Heart left ventricle (tissue), 16 donors: ENCODE results near the gene PKN1. TPM values are rescaled to one million over a fixed set of nuclear protein-coding genes. Genes with fewer than 3 reads are reported as not detected.

Source experiments
- ATAC-seq, 4 donors: fragments of 200-7000 bp; cut with Tn5 transposase; one replicate each; pipeline ENCODE4 v1.9.1; 2020 to 2022; ENCODE audit warnings: moderate library complexity in 4 of 4, mild to moderate bottlenecking in 3 of 4, moderate number of reproducible peaks in 1 of 4
- DNase-seq, 5 donors: peaks; one replicate each; pipeline ENCODE4 v3.0.0-alpha.2; 2020
- H3K27ac ChIP-seq, 12 donors: fragments of 200-600 bp; sonication (generic) in 4 of 12; one replicate each; pipeline versions ENCODE4 v1.5.0 to v1.8.0; 2016 to 2022; ENCODE audit warnings: mild to moderate bottlenecking in 2 of 12
- H3K27me3 ChIP-seq, 9 donors: fragments of 200-600 bp; sonication (generic) in 2 of 9; one replicate each; pipeline versions ENCODE4 v1.5.1 to v1.8.0; 2016 to 2022; ENCODE audit warnings: mild to moderate bottlenecking in 3 of 9
- H3K36me3 ChIP-seq, 9 donors: fragments of 200-600 bp; sonication (generic) in 2 of 9; one replicate each; pipeline versions ENCODE4 v1.5.0 to v1.8.0; 2018 to 2022; ENCODE audit warnings: mild to moderate bottlenecking in 2 of 9
- H3K4me1 ChIP-seq, 12 donors: fragments of 200-600 bp; sonication (generic) in 4 of 12; one replicate each; pipeline versions ENCODE4 v1.5.0 to v1.8.0; 2016 to 2022; ENCODE audit warnings: mild to moderate bottlenecking in 3 of 12
- H3K4me3 ChIP-seq, 12 donors: fragments of 200-600 bp; sonication (generic) in 4 of 12; one replicate each; pipeline versions ENCODE4 v1.5.0 to v1.8.0; 2017 to 2022; ENCODE audit warnings: mild to moderate bottlenecking in 9 of 12, moderate library complexity in 4 of 12
- H3K9me3 ChIP-seq, 12 donors: fragments of 200-600 bp; sonication (generic) in 4 of 12; one replicate each; pipeline versions ENCODE4 v1.5.0 to v1.8.0; 2016 to 2022; ENCODE audit warnings: mild to moderate bottlenecking in 1 of 12
- POLR2A ChIP-seq, 2 donors: fragments of 450-650 bp; IDR thresholded peaks; one replicate each; pipeline ENCODE4 v1.6.1; 2017; ENCODE audit warnings: antibody characterized with exemption in 2 of 2, mild to moderate bottlenecking in 2 of 2, moderate library complexity in 2 of 2
- WGBS, 4 donors: extraction: QIAGEN DNeasy Blood & Tissue Kit in 2 of 4; methylation state at CpG; one replicate each; pipeline versions ENCODE4 v1.1.5 to v1.1.7; 2013 to 2018; 5-methylcytosine and 5-hydroxymethylcytosine counted together
- intact Hi-C, 10 donors: fragments of 100-400 bp; cut with DNase I; formaldehyde crosslinking; loops; one replicate each; pipeline versions ENCODE4 v1.11.1 to v1.14.2; 2022
- polyA plus RNA-seq, 2 donors: library from polyadenylated mRNA; stranded (reverse); fragments of 200-250 nt; gene quantifications; one replicate each; pipeline ENCODE4 v1.2.3, GENCODE V29; 2013
- total RNA-seq, 9 donors: library from RNA; depleted of rRNA in 2 of 9; stranded (reverse); fragments of >200 nt in 2 of 9; fragmentation: NEBNext Ultra II Directional in 3 of 9; extraction: Animal tissue kit (Norgen Biotek cat#: 25700) in 3 of 9; gene quantifications; one replicate each; pipeline versions ENCODE4 v1.1.0 to v1.2.4, GENCODE V29; 2016 to 2023
- TF ChIP-seq, protein P1 (sequence below), 12 donors: fragments of 200-600 bp; sonication (generic) in 4 of 12; IDR thresholded peaks; one replicate each; pipeline versions ENCODE4 v1.5.0 to v1.8.0; 2018 to 2022; ENCODE audit warnings: antibody characterized with exemption in 12 of 12, mild to moderate bottlenecking in 5 of 12
- donor health status: ischemic (EF 13 %, LVEDD 7.1; RV severe dilation, severe dysfunction).
- donor health status: healthy with polysubstance abuse.
- donor health status: DM: no; HTN: yes; CAD: no.
- donor health status: DM: no; HTN: no; CAD: no.
- donor health status: ischemic (EF 25% LVEDD 6.9; RV normal size, moderate dysfunction).
- donor health status: ischemic (EF 25% LVEDD 5.7; RV mildly dilated, moderate dysfunction).
- donor health status: healthy.
- donor health status: DM: yes; HTN: yes; CAD: no.
- donor health status: ischemic (EF 35%, LVEDD 5.7; RV mildly dilated, moderate dysfunction).
- donor health status: nonischemic (EF 11% LVEDD 7.7; RV severe dilation, severe dysfunction).
- donor health status: DM: yes; HTN: yes; CAD: no.
- donor health status: PGD.
- donor health status: ischemic (EF 29% LVEDD 5.4; RV normal size, mild dysfunction).
- donor health status: nonischemic (EF 23%, LVEDD 6.1; RV moderate dilation, normal function).

The PKN1 gene
- total and polyA plus RNA-seq, 11 donors: 109 to 206 (median 131) TPM

DNA sequence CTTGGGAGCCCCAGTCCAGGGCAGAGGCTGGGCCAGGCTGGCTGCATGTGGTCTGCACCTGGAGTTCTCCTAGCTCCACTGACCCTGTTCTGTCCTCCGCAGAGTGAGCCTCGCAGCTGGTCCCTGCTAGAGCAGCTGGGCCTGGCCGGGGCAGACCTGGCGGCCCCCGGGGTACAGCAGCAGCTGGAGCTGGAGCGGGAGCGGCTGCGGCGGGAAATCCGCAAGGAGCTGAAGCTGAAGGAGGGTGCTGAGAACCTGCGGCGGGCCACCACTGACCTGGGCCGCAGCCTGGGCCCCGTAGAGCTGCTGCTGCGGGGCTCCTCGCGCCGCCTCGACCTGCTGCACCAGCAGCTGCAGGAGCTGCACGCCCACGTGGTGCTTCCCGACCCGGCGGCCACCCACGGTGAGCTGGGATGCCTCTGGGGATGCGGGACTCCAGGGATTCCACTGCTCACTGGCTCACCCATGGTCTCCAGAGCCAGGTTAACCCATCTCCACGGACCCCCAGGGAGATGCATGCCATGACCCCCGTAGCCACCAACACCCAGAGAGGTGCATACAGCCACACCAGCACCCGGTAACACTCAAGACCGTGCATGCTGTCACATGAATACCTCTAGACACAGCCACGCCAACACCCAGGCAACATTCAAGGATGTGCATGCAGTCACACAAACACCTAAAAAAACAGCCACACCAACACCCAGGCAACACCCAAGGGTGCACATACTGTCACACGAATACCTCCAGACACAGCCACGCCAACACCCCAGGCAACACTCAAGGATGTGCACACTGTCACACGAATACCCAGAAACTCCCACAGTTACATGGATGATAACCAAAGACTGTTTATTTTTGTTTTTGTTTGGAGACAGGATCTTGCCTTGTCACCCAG, 8.2 kb downstream of the PKN1 start:
- Histone ChIP-seq H3K4me1 (peaks cover 2 to 51% (median 37%) of the 10 kb centered on the region in 12 donors), H3K27ac (peak overlapping the region in 2 of 12 donors; percentile 62 to 82), H3K9me3 (no peaks in the 10 kb centered on the region), H3K36me3 (peaks cover 13 to 68% (median 52%) of the 10 kb centered on the region in 9 donors), H3K27me3 (no peaks in the 10 kb centered on the region), H3K4me3 (peak overlapping the region in 1 of 12 donors; percentile 62)
- 79 to 88% (median 87%) methylated on average over 7 to 34 of the region's 34 CpGs for WGBS, 4 donors
- TF ChIP-seq, protein P1, sequence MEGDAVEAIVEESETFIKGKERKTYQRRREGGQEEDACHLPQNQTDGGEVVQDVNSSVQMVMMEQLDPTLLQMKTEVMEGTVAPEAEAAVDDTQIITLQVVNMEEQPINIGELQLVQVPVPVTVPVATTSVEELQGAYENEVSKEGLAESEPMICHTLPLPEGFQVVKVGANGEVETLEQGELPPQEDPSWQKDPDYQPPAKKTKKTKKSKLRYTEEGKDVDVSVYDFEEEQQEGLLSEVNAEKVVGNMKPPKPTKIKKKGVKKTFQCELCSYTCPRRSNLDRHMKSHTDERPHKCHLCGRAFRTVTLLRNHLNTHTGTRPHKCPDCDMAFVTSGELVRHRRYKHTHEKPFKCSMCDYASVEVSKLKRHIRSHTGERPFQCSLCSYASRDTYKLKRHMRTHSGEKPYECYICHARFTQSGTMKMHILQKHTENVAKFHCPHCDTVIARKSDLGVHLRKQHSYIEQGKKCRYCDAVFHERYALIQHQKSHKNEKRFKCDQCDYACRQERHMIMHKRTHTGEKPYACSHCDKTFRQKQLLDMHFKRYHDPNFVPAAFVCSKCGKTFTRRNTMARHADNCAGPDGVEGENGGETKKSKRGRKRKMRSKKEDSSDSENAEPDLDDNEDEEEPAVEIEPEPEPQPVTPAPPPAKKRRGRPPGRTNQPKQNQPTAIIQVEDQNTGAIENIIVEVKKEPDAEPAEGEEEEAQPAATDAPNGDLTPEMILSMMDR (IDR thresholded peaks at IDR 0.05): no peak
- TF ChIP-seq POLR2A (IDR thresholded peaks at IDR 0.05): no peak
- intact Hi-C loops: loop anchor here in 1 of 10 donors (5.0 kb wide), 1 partner anchor 36 kb away; the partner anchor contains the start of gene PTGER1
- DNase-seq (peak in 2 of 5 donors; percentile 41 to 44), ATAC-seq (peak in 3 of 4 donors; percentile 3 to 41 (median 23))

DNA sequence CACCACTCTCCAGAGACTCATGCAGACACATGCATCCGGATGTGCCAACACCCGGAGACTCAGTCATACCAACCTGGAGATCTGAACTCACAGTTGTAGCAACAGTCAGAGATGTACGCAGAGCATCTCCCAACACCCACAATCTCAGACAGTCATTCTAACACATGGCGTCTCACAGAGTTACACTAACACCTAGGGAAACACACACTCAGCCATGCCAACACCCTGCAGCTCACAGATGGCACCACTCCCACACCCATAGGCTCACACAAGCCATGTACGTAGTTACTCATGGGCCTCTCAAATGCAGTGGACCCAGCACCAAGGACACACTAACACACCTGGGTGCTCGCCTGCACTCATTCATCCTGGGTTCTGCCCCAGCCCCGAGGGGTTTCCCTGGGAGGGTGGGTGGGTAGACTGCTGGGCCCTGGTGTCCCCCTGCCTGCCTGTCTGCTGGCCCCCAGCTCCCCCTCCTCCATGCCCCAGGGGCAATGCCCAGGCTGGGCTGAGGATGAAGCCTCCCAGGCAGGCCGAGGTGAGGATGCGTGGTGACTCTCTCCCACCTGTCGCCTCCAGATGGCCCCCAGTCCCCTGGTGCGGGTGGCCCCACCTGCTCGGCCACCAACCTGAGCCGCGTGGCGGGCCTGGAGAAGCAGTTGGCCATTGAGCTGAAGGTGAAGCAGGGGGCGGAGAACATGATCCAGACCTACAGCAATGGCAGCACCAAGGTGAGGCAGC, 10.0 kb downstream of the PKN1 start:
- ATAC-seq: no peak
- Histone ChIP-seq H3K4me3 (no peak overlapping the region), H3K27me3 (no peaks in the 10 kb centered on the region), H3K36me3 (peaks cover 15 to 74% (median 70%) of the 10 kb centered on the region in 9 donors), H3K9me3 (no peaks in the 10 kb centered on the region), H3K27ac (no peak overlapping the region), H3K4me1 (peaks cover 2 to 36% (median 30%) of the 10 kb centered on the region in 12 donors)
- TF ChIP-seq POLR2A (IDR thresholded peaks at IDR 0.05): no peak
- TF ChIP-seq, protein P1 (IDR thresholded peaks at IDR 0.05): no peak
- intact Hi-C loops: loop anchor here in 1 of 10 donors (5.0 kb wide), 1 partner anchor 34 kb away; the partner anchor contains the start of gene PTGER1
- no peak for DNase-seq
- WGBS, 4 donors: 93 to 98% (median 95%) methylated on average over 8 to 16 of the region's 16 CpGs

DNA sequence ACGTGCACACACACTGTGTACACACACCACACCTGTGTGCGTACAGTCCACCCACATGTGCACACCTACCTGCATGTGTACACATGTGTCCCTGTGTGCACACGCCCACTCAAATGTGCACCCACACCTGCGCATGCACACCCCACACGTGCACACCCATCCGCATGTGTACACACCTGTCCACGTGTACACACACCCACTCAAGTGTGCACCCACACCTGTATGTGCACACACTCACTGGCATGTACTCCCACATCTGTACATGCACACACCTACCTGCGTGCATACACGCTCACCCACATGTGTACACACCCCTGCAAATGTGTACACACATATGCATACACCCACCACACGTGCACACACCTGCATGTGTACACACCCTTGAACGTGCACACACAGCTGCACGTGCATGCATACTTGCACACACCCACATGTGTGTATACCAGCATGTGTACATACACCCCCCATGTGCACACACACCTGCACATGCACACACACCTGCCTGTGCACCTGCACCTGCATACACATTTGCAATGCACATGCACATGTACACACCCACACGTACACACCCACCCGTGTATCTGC, 10.6 kb downstream of the PKN1 start:
- Histone ChIP-seq H3K27me3 (no peaks in the 10 kb centered on the region), H3K27ac (no peak overlapping the region), H3K4me3 (no peak overlapping the region), H3K9me3 (no peaks in the 10 kb centered on the region), H3K4me1 (peaks cover 2 to 29% (median 25%) of the 10 kb centered on the region in 12 donors), H3K36me3 (peaks cover 15 to 81% (median 77%) of the 10 kb centered on the region in 9 donors)
- no peak for TF ChIP-seq POLR2A (IDR thresholded peaks at IDR 0.05)
- TF ChIP-seq, protein P1 (IDR thresholded peaks at IDR 0.05): no peak
- WGBS, 4 donors: 92 to 95% (median 93%) methylated on average over 12 to 14 of the region's 14 CpGs
- intact Hi-C loops: loop anchor here in 1 of 10 donors (5.0 kb wide), 1 partner anchor 34 kb away; the partner anchor contains the start of gene PTGER1
- ATAC-seq (no peak), DNase-seq (no peak)
